ENCODE measurements around the gene ANKH.

DNA sequence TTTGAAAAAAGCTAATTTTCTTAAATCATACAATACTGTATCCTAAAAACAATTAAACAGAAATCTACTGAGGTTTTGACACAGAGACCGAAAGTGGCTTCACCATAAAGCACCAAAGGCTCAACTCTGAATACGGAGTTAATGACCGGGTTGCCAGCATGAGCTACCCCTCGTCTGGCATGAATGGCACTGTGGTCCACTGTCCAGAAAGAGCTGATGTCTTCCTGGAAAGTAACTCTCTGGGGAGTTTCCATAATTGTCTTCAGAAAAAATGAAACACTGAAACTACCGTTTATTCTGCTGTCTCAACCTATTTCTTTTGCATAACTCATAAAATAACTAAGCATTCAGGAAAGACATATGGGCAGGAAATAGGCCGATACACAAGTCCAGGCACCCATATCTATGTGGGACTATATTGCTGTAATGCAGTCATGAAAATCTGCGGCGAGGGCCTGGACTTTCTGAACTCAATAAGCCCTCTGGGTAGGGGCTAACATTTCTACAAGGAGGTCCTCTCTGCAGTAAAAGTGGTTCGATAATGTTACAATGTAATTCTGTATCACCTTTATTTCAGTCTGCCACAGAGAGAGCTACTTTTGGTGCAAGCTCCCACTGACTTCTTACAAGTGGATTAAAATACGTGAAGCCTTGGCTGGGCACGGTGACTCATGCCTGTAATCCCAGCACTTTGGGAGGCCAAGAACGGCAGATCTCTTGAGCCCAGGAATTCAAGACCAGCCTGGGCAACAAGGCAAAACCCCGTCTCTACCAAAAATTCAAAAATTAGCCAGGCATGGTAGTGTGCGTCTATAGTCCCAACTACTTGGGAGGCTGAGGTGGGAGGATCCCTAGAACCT is 52.4 kb downstream of the ANKH start:
- TF ChIP-seq, protein P1, sequence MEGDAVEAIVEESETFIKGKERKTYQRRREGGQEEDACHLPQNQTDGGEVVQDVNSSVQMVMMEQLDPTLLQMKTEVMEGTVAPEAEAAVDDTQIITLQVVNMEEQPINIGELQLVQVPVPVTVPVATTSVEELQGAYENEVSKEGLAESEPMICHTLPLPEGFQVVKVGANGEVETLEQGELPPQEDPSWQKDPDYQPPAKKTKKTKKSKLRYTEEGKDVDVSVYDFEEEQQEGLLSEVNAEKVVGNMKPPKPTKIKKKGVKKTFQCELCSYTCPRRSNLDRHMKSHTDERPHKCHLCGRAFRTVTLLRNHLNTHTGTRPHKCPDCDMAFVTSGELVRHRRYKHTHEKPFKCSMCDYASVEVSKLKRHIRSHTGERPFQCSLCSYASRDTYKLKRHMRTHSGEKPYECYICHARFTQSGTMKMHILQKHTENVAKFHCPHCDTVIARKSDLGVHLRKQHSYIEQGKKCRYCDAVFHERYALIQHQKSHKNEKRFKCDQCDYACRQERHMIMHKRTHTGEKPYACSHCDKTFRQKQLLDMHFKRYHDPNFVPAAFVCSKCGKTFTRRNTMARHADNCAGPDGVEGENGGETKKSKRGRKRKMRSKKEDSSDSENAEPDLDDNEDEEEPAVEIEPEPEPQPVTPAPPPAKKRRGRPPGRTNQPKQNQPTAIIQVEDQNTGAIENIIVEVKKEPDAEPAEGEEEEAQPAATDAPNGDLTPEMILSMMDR (conservative IDR thresholded peaks at IDR 0.05; ENCODE audit: low read length): no peak
- no peak for TF ChIP-seq EZH2phosphoT487 (IDR thresholded peaks at IDR 0.05; ENCODE audit: borderline replicate concordance)
